ENCODE results near the gene ZNF337.

Gene ZNF337

DNA sequence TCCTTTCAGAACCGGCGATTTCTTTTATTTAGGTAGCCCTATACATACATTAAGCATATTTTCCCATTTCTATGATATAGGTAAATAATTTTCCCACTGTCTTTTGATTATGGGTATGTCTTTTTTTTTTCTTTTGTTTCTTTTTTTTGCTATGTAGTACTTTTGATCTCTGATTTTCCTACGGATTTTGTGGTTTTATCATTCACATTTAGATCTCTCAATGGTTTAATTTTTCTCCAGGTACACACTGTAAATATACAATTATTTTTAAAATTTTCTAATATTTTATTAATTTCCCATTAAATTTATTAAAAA, 436 bp upstream of the ZNF337 start:
- no peak for DNase-seq (ENCODE audit: low read depth, low spot score)
- TF ChIP-seq, protein P1, sequence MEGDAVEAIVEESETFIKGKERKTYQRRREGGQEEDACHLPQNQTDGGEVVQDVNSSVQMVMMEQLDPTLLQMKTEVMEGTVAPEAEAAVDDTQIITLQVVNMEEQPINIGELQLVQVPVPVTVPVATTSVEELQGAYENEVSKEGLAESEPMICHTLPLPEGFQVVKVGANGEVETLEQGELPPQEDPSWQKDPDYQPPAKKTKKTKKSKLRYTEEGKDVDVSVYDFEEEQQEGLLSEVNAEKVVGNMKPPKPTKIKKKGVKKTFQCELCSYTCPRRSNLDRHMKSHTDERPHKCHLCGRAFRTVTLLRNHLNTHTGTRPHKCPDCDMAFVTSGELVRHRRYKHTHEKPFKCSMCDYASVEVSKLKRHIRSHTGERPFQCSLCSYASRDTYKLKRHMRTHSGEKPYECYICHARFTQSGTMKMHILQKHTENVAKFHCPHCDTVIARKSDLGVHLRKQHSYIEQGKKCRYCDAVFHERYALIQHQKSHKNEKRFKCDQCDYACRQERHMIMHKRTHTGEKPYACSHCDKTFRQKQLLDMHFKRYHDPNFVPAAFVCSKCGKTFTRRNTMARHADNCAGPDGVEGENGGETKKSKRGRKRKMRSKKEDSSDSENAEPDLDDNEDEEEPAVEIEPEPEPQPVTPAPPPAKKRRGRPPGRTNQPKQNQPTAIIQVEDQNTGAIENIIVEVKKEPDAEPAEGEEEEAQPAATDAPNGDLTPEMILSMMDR (IDR thresholded peaks at IDR 0.05; ENCODE audit: insufficient read depth, low read length, missing control alignments), result no peak
- POLR2A ChIA-PET, result no interaction called here

DNA sequence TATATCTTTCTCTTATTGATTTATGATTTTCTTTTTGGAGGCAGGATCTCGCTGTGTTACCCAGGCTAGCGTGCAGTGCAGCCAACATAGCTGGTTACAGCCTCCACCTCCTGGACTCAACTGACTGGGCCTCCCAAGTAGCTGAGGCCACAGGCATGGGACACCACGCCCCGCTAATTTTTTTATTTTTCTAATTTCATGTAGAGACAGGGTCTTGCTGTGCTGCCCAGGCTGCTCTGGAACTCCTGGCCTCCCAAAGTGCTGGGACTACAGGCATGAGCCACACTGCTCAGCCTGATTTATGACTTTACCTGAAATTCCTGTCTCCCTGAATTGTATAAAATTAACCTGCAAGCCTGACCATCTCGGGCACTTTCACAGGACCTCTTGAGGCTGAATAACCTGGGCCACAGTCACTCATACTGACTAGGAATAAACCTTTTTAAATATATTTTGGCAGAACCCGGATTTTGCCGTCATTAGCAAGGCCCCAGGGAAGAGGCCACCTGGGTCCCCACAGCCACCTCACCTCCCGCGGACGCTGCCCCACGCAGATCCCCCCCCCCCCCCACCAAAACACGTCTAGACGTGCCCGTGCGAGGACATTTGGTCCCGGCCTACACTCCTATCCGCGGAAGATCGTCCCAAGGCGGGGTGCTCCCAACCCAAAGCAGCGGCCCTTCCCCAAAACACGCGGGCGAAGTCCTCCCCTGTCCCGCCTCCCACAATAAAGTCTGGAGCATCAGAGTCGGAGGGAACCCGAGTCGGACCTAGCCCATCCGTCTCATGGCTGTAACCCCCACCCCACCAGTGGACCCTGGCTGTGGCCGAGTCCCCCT, 902 bp downstream of the ZNF337 start:
- ChIA-PET POLR2A (no interaction called here), CTCF (interaction anchor here (1.3 kb wide), 1 partner anchor 71 kb away, joined by 3 read pairs; no protein-coding TSS in a partner anchor)
- peak overlapping the region; percentile 95 for H3K4me3 ChIP-seq (ENCODE audit: low read depth, low read length)
- TF ChIP-seq, protein P1 (IDR thresholded peaks at IDR 0.05; ENCODE audit: insufficient read depth, low read length, missing control alignments), result no peak
- no peak for DNase-seq (ENCODE audit: low read depth, low spot score)

More for the DNA sequence above, 436 bp upstream of the ZNF337 start:
- peak overlapping the region; percentile 95 for H3K4me3 ChIP-seq (ENCODE audit: low read depth, low read length)
- CTCF ChIA-PET, result no interaction called here

DNA sequence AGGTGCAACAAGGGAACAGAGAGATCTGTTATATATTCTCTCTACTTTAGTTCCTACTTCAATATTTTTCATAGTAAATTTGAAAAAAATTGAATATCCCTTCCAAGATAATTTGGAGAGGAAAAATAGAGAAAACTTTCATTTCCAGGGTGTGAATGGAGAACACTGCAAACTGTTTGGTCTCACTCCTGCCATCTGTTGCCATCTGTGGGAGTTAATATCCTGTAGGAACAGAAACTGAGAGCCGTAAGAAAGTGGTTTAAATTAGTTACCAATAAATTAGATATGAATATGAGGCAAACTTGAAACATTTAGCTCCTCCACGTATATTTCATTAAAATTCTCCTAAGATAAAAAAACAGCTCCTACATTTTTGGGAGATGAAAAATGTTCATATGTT, 4.2 kb downstream of the ZNF337 start:
- no peak for DNase-seq (ENCODE audit: low read depth, low spot score)
- POLR2A ChIA-PET, result interaction anchor here (0.6 kb wide), 1 partner anchor 176 kb away, joined by 3 read pairs; no protein-coding TSS in a partner anchor
- TF ChIP-seq, protein P1 (IDR thresholded peaks at IDR 0.05; ENCODE audit: insufficient read depth, low read length, missing control alignments), result no peak
- H3K4me3 ChIP-seq (ENCODE audit: low read depth, low read length), result no peak overlapping the region
- CTCF ChIA-PET, result interaction anchor here (0.6 to 1.1 kb wide), 10 partner anchors 73 to 698 kb away, joined by 3 to 4 read pairs (median 3); partner anchors contain the start of gene GINS1

DNA sequence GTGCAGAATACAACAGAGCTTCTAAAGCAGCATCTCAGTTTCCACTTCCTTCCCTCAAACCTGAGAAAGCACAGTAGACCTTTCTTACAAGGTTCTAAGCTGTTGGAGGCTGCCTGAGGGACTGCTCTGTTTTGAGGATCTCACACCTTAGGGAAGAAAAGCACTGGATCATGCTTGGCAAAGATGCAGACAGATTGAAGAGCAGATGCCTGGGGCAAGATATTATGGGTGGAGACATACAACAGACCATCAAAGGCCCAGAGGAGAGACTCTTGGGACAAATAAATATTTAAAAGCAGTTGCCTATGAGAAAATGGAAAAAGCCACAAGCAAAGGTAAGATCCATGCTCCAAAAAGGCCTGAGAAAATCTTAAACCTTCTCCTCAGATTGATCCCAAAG, 6.2 kb downstream of the ZNF337 start:
- TF ChIP-seq, protein P1 (IDR thresholded peaks at IDR 0.05; ENCODE audit: insufficient read depth, low read length, missing control alignments), result no peak
- CTCF ChIA-PET, result no interaction called here
- DNase-seq (ENCODE audit: low read depth, low spot score), result no peak
- POLR2A ChIA-PET, result no interaction called here
- H3K4me3 ChIP-seq (ENCODE audit: low read depth, low read length), result no peak overlapping the region

GRCh38 chr20:25686081-25687067, 10.3 kb downstream of the ZNF337 start:
- TF ChIP-seq, protein P1 (IDR thresholded peaks at IDR 0.05; ENCODE audit: insufficient read depth, low read length, missing control alignments), result no peak
- DNase-seq (ENCODE audit: low read depth, low spot score), result no peak
- POLR2A ChIA-PET, result no interaction called here
- H3K4me3 ChIP-seq (ENCODE audit: low read depth, low read length), result no peak overlapping the region
- CTCF ChIA-PET, result no interaction called here

All from AG04449 (cell line).